COLO668 (cell line): ENCODE results near the gene NOC3L.
"Not testable (repeated sequence)": the region's sequence is repeated elsewhere in the genome, so short reads cannot be mapped to it uniquely, and the experiment has no call there.

Source experiments
- DNase-seq: peaks from one replicate; lab custom pipeline; 2025; ENCODE audit not compliant: unreplicated experiment; lab: John Stamatoyannopoulos, UW

NOC3L gene

GRCh38 chr10:94362360-94363250 is at the start of gene NOC3L:
NOC3L (minus strand) TSS chr10:94362939; CDS start chr10:94362838, 101 bp downstream.
- DNase-seq: peak; percentile 93

GRCh38 chr10:94412449-94412848 is 49.7 kb upstream of the NOC3L start:
- no peak for DNase-seq

GRCh38 chr10:94411304-94411703 is 48.6 kb upstream of the NOC3L start:
- no peak for DNase-seq

- DNase-seq: no peak
These were observed 46.4 kb upstream of the NOC3L start for GRCh38 chr10:94409021-94409657.

GRCh38 chr10:94407668-94408067 is 44.9 kb upstream of the NOC3L start:
- DNase-seq: no peak

- no peak for DNase-seq
These were observed 42.7 kb upstream of the NOC3L start for GRCh38 chr10:94405406-94405805.

GRCh38 chr10:94403380-94404213 is 40.9 kb upstream of the NOC3L start:
- DNase-seq: peak; percentile 58

GRCh38 chr10:94402843-94403379 is 40.2 kb upstream of the NOC3L start:
- peak; percentile 61 for DNase-seq

- peak; percentile 87 for DNase-seq
These were observed 39.6 kb upstream of the NOC3L start, which contains the start of gene TBC1D12 for GRCh38 chr10:94402204-94402842. TBC1D12 (plus strand) TSS chr10:94402541; CDS start chr10:94402614, 73 bp downstream.

GRCh38 chr10:94398762-94399161 is 36.0 kb upstream of the NOC3L start:
- no peak for DNase-seq

- DNase-seq: no peak
These were observed 35.0 kb upstream of the NOC3L start for GRCh38 chr10:94397549-94398370.

GRCh38 chr10:94392117-94392516 is 29.4 kb upstream of the NOC3L start:
- DNase-seq: not testable (repeated sequence)

- not testable (repeated sequence) for DNase-seq
These were observed 23.0 kb upstream of the NOC3L start for GRCh38 chr10:94385733-94386132.

GRCh38 chr10:94383530-94383929 is 20.8 kb upstream of the NOC3L start:
- DNase-seq: no peak

- no peak for DNase-seq
These were observed 14.1 kb upstream of the NOC3L start for GRCh38 chr10:94376865-94377264.

- no peak for DNase-seq
These were observed 12.6 kb upstream of the NOC3L start for GRCh38 chr10:94375374-94375773.

GRCh38 chr10:94370501-94370900 is 7.8 kb upstream of the NOC3L start:
- DNase-seq: no peak

GRCh38 chr10:94366382-94366781 is 3.6 kb upstream of the NOC3L start:
- no peak for DNase-seq

GRCh38 chr10:94364482-94364881 is 1.7 kb upstream of the NOC3L start:
- DNase-seq: no peak

GRCh38 chr10:94363251-94363565 is 469 bp upstream of the NOC3L start:
- DNase-seq: no peak
